GM18519 (cell line): ENCODE results near the gene MOCOS.
A peak's percentile ranks its signal among the peaks of the same experiment; 100 is the strongest.
"Not testable (repeated sequence)": the region's sequence is repeated elsewhere in the genome, so short reads cannot be mapped to it uniquely, and the experiment has no call there.

Experiments used
- ATAC-seq: cut with Tn5 transposase; IDR thresholded peaks from one replicate; pipeline ENCODE4 v1.9.1; 2021; ENCODE audit warnings: mild to moderate bottlenecking, moderate library complexity; ENCODE audit not compliant: unreplicated experiment, low FRiP score

MOCOS gene, protein sequence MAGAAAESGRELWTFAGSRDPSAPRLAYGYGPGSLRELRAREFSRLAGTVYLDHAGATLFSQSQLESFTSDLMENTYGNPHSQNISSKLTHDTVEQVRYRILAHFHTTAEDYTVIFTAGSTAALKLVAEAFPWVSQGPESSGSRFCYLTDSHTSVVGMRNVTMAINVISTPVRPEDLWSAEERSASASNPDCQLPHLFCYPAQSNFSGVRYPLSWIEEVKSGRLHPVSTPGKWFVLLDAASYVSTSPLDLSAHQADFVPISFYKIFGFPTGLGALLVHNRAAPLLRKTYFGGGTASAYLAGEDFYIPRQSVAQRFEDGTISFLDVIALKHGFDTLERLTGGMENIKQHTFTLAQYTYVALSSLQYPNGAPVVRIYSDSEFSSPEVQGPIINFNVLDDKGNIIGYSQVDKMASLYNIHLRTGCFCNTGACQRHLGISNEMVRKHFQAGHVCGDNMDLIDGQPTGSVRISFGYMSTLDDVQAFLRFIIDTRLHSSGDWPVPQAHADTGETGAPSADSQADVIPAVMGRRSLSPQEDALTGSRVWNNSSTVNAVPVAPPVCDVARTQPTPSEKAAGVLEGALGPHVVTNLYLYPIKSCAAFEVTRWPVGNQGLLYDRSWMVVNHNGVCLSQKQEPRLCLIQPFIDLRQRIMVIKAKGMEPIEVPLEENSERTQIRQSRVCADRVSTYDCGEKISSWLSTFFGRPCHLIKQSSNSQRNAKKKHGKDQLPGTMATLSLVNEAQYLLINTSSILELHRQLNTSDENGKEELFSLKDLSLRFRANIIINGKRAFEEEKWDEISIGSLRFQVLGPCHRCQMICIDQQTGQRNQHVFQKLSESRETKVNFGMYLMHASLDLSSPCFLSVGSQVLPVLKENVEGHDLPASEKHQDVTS

DNA sequence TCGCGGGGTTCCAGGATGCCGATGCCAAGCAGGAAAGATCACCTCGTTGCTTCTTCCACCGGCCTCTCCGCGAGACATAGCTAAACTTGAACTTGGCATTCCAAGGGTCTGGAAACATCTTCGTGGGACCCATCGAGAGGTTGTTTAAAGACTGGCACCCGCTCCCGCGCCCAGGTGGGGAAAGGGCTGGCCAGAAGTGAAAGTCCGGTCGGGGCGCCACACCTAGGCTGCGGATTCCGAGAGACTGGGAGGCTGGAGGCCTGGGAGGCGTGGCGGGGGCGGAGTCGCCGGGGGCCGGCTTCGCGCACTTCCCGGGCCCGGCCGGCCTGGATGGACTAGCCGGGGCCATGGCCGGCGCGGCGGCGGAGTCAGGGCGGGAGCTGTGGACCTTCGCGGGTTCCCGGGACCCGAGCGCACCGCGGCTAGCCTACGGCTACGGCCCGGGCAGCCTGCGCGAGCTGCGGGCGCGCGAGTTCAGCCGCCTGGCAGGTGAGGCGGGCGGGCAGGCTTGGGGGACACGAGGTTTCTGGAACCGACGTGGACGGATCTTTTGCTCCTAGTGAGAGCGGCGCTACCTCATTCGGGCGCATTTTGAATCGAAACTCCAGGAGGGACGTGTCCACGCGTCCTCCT lies at the start of gene MOCOS:
TSS of gene MOCOS (plus strand) at position 305 of the 633 bp plus-strand sequence. CDS start at position 348, 43 bp downstream.
- ATAC-seq, result peak; percentile 61

DNA sequence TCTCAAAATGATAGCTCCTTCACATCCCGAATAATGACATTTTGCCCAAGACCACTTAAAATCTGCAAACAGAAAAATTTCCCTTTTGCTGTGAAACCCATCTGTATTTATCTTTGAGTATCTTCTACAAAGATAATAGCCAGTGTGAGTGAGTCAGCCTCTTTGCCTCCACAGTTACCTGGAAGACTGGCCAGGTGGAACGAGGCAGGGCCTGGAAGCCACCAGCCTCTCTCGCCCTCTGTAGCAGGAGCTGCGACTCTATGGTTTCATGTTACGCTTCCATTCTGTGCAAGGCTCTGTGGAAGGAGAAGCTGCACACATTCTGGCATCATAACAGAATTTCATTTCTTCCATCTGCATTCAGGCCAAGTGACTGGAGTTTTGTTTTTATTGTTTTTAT lies 48.1 kb upstream of the MOCOS start:
- no peak for ATAC-seq

DNA sequence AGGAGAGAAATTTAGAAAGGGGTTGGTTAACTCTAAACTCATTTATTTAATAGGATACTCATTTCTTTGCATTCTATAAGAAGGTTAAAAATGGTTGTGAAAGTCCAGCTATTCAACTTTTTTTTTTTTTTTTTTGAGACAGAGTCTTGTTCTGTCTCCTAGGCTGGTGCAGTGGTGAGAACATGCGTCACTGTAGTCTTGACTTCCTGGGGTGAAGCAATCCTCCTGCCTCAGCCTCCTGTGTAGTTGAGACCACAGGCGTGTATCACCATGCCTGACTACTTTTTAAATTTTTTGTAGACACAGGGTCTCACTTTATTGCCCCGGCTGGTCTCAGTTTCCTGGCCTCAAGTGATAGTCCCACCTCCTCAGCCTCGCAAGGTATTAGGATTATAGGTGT lies 45.7 kb upstream of the MOCOS start:
- ATAC-seq, result no peak

DNA sequence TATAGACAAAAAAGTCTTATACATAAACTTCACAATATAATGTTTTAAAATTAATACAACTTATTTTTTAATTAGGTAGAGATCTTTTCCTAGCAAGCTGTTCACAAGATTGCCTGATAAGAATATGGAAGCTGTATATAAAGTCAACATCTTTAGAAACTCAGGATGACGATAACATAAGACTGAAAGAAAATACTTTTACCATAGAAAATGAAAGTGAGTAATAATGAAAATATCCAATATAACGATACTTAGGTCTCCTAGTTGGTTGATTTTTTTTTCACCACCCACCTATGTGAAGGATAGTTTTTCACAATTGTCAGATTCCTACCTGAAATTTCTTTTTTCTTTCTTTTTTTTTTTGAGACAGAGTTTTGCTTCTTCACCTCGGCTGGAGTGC lies 44.5 kb upstream of the MOCOS start:
- ATAC-seq, result no peak

DNA sequence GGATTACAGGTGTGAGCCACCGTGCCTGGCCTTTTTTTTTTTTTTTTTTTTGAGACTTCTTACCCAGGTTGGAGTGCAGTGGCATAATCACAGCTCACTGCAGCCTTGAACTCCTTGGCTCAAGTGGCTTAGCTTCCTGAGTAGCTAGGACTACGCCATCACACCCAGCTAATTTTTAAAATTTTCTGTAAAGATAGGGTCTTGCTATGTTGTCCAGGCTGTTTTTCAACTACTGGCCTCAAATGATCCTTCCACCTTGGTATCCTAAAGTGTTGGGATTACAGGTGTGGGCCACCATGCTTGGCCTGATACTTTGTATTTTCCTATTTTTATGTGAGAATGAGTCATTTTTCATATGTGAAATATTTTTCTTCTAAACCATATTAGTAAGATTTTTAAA lies 43.9 kb upstream of the MOCOS start:
- ATAC-seq, result no peak

DNA sequence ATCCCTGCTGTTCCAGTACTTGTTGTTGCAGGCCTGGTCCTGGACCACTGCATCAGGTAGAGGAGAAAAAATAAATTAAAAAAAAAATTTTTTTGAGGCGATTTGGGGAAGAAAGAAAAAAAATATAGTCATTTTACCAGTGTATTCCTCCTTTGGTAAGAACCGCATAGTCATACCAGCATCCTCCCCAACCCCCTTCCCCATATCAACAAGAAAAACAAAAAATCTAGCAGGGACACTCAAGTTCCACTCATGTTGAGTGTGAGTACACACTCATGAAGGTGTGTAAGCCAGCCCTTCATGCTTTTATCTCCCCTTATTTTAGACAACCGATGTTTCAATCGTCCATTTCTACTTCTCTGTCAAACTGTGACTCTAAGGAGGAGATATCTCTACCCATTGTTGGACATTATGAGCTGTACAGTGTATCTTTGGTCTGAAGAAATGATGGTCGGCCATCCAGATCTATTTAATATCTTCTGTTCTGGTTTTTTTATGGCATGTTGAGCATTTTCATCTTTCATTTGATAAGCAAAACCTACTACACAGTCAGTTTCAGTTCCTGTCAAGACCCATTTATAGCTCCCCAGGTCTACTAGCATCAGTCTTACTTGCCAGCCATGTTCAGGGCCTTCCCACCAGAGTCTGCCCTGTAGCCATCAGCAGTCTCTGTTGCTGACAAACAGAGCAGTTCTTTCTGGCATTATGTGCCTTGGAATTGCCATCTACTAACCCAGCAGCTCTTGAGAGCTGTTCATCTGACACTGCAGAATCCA lies 37.6 kb upstream of the MOCOS start:
- peak; percentile 98 for ATAC-seq

DNA sequence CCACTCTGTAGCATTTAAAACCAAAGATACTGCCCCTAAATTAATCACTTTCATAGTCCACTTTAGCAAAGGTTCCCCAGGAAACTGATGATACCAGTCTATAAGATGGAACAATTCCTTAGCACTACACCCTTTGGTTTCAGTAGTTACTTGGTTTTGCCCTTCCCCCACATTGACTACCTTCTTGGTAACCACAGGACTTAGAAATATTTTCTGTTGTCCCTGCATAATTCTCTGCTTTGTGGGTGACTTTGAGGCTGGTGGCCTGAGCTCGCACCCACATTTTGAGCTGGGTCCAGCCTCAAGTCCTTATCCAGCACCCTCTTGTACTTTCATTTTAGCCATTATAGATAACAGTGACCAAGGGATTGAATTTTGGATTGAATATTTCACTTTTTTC lies 34.5 kb upstream of the MOCOS start:
- ATAC-seq, result no peak

DNA sequence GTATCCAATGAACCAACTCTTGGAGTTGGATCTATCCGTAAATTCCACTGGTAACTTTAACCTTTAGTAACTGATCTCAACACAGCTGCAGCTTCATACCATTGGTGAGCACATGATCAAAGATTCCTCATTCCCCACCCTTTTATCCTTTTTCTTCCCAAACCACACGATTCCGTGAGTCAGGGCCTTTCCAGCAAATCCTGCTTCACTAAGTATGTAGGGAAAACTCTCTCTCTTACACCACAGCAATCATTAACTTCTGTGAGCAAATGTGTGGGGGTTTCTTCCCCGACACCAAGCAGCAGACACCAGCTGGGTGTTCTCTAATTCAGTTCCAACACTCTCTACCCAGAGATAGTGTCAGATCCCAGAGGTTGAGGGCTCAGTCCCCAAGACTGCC lies 34.1 kb upstream of the MOCOS start:
- no peak for ATAC-seq

DNA sequence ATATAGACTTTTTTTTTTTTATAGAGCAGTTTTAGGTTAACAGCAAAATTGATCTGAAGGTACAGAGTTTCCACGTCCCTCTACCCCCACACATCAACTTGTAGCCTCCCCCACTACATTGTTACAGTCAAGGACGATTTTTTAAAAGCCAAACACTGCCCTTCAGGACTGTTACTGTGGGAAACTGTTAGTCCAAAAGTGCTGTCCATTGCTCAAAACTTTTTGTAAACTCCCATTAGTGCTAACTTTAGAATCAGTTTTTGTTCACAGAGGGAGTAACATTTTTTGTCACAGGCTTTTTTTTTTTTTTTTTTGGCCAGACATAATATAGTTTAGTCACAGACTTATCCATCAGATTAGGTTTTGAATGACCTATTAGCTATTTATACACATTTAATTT lies 33.5 kb upstream of the MOCOS start:
- ATAC-seq, result no peak

DNA sequence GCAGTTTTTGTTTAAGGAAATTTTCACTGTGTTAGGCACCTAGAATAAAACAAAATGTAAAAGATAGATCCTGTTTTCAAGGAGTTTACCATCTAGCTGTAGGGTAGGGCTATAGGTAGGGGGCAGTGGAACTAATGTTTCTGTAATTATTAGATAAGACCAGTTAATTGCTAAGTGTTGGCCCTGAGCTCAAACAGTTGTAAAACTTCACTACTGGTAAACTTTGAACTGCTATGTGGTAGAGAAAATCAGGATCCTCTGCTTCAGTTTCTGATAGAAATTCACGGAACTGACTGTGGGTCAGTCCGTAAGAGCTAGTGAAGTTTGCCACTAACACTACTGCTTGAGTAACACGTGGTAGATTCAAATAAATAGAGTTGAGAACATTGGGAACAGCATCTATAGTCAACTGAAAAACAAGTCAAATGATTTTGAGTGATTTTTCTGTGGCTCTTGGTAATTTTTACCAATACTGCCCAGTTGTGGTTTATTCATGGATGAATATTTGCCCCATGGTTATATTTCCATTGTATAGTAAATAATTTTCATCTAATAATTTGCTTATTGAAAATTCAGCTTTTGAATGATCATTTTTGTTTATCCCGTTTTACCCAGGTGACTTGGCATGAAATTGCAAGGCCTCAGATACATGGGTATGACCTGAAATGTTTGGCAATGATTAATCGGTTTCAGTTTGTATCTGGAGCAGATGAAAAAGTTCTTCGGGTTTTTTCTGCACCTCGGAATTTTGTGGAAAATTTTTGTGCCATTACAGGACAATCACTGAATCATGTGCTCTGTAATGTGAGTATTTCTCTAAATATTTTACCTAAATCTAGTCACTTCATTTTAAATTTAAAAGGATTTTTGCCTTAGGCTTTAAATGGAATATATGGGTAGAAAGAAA lies 31.2 kb upstream of the MOCOS start:
- ATAC-seq, result no peak

DNA sequence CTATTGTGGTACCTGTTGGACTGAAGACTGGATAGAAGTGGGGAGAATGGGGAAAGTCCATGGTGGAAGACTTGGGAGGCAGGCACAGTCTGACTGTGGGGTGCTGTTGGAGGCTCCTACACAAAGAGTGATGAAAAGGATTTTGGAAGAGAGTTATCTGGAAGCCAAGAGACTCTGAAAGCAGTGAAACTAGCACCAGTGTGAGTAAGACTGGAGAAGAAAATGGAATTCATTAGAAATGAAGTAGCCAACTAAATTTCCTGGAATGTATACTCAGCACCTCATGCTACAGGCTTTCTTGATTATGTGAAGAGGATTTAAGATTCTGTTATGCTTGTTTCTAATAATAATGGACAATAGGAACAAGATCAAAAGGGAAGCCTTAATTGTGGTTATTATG lies 29.9 kb upstream of the MOCOS start:
- ATAC-seq, result no peak

DNA sequence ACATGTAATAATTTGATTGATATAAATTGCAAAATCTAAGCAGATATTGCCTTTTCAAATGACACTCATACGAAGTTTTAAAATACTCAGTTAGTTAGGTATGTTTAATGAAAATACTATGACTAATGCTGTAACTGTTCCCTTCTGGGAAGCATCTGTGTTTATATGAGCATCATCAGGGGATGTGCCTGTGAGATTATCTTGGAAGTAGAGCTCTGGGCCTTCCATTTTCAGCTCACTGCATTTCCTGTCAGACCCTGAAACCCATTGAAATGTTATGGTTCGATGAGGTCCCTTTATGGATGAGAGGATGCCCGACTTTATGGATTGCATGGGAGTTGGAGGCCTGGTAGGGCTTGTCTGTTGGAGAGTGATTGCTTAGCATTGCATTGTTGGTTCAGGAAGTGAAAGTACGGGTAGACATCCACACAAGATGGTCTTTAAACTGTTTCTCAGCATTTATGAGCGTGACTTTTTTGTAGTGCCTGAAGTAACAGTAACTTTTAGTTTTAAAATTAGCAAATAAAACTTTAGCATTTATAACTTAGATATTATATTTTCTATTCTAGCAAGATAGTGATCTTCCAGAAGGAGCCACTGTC lies 28.9 kb upstream of the MOCOS start:
- no peak for ATAC-seq

DNA sequence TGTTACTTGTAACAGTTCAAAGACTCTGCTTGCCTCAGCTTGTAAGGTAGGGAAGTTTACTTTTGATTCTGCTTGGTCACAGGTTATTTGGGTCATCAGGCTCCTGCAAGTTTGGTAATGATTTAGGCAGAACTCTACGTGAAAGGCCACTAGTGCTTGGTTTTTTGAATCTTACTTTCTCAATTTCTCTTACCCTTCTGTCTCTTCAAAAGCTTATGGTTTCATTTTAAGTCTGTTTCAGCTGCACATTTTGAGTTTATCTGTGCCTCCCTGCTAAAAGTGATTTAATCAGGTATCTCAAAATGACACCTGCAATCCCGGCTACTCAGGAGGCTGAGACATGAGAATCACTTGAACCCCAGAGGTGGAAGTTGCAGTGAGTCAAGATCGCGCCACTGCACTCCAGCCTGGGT lies 26.3 kb upstream of the MOCOS start:
- ATAC-seq, result no peak

DNA sequence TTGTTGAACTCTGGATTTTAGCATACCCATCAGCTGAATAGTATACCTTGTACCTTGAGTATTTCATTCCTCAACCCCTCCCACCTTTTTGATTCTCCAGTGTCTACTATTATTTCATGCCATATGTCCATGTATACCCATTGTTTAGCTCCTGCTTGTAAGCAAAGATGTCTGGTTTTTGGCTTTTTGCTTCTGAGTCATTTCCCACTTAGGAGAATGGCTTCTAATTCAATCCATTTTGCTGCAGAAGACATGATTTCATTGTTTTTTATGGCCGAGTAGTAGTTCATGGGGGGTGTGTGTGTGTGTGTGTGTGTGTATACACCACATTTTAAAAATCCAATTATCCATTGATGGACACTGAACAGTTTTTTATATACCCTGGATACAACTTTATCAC lies 24.3 kb upstream of the MOCOS start:
- no peak for ATAC-seq

DNA sequence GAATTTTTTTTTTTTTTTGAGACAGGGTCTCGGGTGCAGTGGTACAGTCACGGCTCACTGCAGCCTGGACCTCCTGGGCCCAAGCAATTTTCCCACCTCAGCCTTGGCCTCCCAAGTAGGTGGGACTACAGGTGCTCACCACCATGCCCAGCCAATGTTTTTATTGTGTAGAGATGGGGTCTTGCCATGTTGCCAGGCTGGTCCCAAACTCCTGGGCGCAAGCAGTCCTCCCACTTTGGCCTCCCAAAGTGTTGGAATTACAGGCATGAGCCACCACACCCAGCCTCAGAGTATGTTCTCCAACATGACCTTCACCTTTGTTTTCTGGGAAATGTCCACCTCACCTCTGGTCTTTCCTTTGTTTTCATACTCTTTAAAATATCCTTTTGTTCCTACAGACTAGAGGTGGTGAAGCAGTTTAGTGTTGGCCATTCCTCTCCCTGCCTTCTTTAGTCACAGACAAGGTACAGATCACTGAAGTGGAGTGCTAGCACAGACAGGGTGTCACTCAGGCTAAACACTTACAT lies 19.5 kb upstream of the MOCOS start:
- no peak for ATAC-seq

DNA sequence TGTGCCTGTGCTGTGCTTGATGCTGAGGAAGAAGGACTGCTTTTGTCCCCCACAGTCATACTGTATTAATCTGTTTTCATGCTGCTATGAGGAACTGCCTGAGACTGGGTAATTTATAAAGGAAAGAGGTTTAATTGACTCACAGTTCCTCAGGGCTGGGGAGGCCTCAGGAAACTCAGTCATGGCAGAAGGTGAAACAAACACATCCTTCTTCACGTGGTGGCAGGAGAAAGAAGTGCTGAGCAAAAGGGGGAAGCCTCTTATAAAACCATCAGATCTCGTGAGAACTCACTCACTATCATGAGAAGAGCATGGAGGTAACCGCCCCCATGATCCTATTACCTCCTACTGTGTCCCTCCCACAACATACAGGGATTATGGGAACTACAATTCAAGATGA lies 19.0 kb upstream of the MOCOS start:
- not testable (repeated sequence) for ATAC-seq

DNA sequence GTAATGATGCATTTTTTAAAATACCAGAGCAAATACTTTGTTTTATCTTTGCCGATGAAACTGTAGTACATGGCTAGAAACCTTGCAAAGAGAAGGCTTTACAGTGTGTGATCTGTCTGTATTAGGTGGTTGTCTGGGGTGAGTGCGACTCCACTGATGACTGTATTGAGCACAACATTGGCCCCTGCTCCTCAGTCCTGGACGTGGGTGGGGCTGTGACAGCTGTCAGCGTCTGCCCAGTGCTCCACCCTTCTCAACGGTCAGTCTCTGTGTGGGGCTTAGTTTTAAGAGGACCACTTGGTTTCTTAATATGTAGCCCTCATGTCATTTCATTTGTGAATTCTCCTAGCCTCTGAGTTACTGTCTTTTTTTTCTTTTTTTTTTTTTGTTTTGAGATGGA lies 17.4 kb upstream of the MOCOS start:
- no peak for ATAC-seq

DNA sequence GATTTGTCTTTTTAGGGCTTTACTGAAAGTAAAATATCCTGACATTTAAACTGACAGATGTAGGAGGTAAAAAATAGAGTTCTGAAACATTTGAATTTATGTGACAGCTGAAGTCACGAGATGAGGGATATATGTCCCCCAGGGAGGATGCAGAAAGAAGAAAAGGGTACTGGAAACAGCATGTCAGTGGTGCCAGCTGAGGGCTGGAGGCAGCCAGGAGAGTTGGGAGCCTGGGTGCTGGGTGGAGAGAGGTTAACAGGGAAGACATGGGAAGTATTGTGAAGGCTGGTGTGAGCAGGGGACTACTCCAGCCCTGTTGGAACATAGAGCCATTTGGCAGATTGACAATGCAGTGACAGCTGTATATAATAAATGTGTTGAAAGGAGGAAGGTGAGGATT lies 11.8 kb upstream of the MOCOS start:
- no peak for ATAC-seq

DNA sequence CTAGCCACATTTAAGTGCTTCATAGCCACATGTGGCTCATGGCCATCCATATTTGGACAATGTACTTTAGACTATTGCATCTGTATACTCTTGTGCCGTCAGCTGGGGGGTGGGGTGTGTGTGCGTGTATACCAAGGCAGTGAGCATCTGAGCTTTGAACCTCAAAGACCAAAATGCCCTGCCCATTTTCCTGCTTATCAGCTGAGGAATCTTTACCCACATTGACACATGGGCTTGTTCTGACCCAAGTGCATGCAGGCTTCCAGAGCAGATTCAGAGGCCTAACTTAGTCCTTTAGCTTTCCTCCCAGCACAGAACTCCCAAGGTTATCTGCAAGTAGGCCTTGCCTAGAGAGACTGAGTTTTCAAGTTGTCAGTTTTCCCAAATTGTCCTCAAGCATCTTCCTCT lies 11.1 kb upstream of the MOCOS start:
- ATAC-seq, result no peak
